Transverse colon (tissue), 4 donors: ENCODE data around the gene MED12L. TPM values are rescaled to one million over a fixed set of nuclear protein-coding genes. Genes with fewer than 3 reads are reported as not detected.

Experiments used
- DNase-seq: peaks from one replicate; pipeline ENCODE4 v3.0.0-alpha.2; 2019
- H3K27ac ChIP-seq, 4 donors: fragments of 200-600 bp; sonication (generic); 2 replicates each; pipeline ENCODE4 v1.5.1; 2016 to 2018; ENCODE audit warnings: inconsistent platforms in 4 of 4
- H3K27me3 ChIP-seq: fragments of 200-600 bp; sonication (generic); 2 replicates; pipeline ENCODE4 v1.5.1; 2017; ENCODE audit warnings: inconsistent platforms
- H3K36me3 ChIP-seq, 4 donors: fragments of 200-600 bp; sonication (generic); 2 replicates each; pipeline ENCODE4 v1.5.1; 2017 to 2019; ENCODE audit warnings: inconsistent platforms in 4 of 4
- H3K4me1 ChIP-seq, 4 donors: fragments of 200-600 bp; sonication (generic); 2 replicates each; pipeline ENCODE4 v1.5.1; 2017 to 2020; ENCODE audit warnings: inconsistent platforms in 4 of 4
- H3K4me3 ChIP-seq, 4 donors: fragments of 200-600 bp; sonication (generic); 1 replicate in 1 of 4; 2 replicates in 3 of 4; pipeline versions ENCODE4 v1.5.1 to v1.6.1; 2017 to 2019; ENCODE audit warnings: inconsistent platforms in 4 of 4
- H3K9me3 ChIP-seq, 2 donors: fragments of 200-600 bp; sonication (generic); 2 replicates each; pipeline ENCODE4 v1.5.1; 2017 to 2019; ENCODE audit warnings: inconsistent platforms in 2 of 2
- EP300 ChIP-seq: sonication (generic); formaldehyde crosslinking; IDR thresholded peaks from one replicate; pipeline ENCODE4 v1.6.1; 2017; ENCODE audit warnings: antibody characterized with exemption, low read depth
- POLR2A ChIP-seq: fragments of 450-650 bp; IDR thresholded peaks from one replicate; pipeline ENCODE4 v1.6.1; 2016; ENCODE audit warnings: antibody characterized with exemption, mild to moderate bottlenecking, moderate library complexity
- POLR2AphosphoS5 ChIP-seq, 3 donors: sonication (generic); formaldehyde crosslinking; IDR thresholded peaks; one replicate each; pipeline ENCODE4 v1.6.1; 2016; ENCODE audit warnings: antibody characterized with exemption in 3 of 3
- WGBS, 2 donors: methylation state at CpG; one replicate each; pipeline ENCODE4 v1.1.5; 2018; ENCODE audit warnings: low coverage in 1 of 2; 5-methylcytosine and 5-hydroxymethylcytosine counted together
- in situ Hi-C, 4 donors: fragments of 200-750 bp; cut with MboI; loops; one replicate each; pipeline versions ENCODE4 v1.15.0 to v1.15.1; 2017; ENCODE audit warnings: low sequenced_read_pairs in 3 of 4, low pct_ligation_motif_present in 1 of 4, low pct_unique_long_range_greater_than_20kb in 1 of 4
- intact Hi-C: fragments of 100-400 bp; cut with DNase I; formaldehyde crosslinking; loops from one replicate; pipeline ENCODE4 v1.15.1; 2023; ENCODE audit warnings: low total_unique reads
- total RNA-seq, 4 donors: library from RNA; depleted of rRNA; stranded (reverse); fragments of >200 nt; gene quantifications; one replicate each; pipeline ENCODE4 v1.1.0, GENCODE V29; 2016
- TF ChIP-seq, protein P1 (sequence below), 5 experiments: fragments of 200-600 bp in 3 of 5; fragments of 450-650 bp in 2 of 5; sonication (generic) in 3 of 5; IDR thresholded peaks; 1 replicate in 2 of 5; 2 replicates in 3 of 5; pipeline ENCODE4 v1.5.1; 2016 to 2017; ENCODE audit warnings: antibody characterized with exemption in 5 of 5, inconsistent platforms in 3 of 5, mild to moderate bottlenecking in 2 of 5, moderate library complexity in 1 of 5

Gene MED12L
- total RNA-seq, 4 donors from 2014 or later: under 0.01 to 8.6 (median 0.64) TPM

DNA sequence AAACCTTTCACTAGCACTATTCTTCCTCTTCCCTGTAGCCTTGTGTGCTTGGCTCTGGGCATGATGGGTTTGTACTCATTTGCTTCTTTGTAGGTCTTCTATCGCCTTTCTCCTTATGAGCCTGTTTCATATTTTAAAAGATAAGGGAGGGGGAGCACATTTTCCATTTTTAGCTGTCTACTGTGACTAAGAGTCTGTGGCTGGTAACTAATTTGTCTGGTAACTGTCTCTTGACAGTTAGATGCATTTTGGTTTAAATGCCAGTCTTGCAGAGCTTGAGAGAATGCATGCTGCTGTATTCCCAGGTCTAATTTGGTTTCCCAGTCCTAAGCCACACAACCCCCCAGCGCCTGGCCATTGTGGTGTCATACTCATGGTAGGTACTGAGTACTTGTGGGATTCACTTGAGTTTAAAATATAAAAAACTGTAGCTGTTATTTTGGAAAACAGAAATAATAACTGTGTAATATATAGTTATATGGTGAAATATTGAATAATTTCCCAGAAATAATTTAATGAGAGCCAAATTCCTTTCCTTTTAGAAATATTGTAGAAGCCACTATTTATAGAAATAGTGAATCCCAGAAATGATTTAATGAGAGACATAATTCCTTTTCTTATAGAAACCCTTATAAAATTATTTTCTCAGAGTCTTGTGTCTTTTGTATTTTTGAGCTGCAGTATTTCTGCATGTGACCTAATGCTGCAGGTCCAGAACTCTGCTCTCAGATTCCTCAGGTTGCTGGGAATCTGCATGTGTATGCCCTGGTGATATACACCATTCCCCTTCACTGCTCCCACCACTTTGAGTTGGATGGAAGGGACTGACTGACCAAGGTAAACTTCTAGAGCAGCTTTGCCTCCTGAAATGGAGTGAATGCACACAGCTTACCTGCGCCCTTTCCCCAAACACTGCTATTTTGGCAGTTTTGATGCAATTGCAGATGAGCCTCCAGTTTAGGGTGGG lies 131.5 kb downstream of the MED12L start:
- no peak overlapping the region for H3K4me3 ChIP-seq
- no peaks in the 10 kb centered on the region for H3K36me3 ChIP-seq
- intact Hi-C loops: no loop called here
- H3K27ac ChIP-seq: no peak overlapping the region
- 63 to 85% methylated on average over 2 to 3 of the region's 3 CpGs for WGBS, 2 donors
- H3K9me3 ChIP-seq: no peaks in the 10 kb centered on the region
- peaks cover 0 to 4% (median 0%) of the 10 kb centered on the region in 4 donors for H3K4me1 ChIP-seq
- in situ Hi-C loops: loop anchor here in 1 of 4 donors (10.0 kb wide), 1 partner anchor 52 kb away; no protein-coding TSS in a partner anchor
- H3K27me3 ChIP-seq: no peaks in the 10 kb centered on the region
- no peak for DNase-seq
- TF ChIP-seq POLR2AphosphoS5 (IDR thresholded peaks at IDR 0.05): no peak
- TF ChIP-seq, protein P1, sequence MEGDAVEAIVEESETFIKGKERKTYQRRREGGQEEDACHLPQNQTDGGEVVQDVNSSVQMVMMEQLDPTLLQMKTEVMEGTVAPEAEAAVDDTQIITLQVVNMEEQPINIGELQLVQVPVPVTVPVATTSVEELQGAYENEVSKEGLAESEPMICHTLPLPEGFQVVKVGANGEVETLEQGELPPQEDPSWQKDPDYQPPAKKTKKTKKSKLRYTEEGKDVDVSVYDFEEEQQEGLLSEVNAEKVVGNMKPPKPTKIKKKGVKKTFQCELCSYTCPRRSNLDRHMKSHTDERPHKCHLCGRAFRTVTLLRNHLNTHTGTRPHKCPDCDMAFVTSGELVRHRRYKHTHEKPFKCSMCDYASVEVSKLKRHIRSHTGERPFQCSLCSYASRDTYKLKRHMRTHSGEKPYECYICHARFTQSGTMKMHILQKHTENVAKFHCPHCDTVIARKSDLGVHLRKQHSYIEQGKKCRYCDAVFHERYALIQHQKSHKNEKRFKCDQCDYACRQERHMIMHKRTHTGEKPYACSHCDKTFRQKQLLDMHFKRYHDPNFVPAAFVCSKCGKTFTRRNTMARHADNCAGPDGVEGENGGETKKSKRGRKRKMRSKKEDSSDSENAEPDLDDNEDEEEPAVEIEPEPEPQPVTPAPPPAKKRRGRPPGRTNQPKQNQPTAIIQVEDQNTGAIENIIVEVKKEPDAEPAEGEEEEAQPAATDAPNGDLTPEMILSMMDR (IDR thresholded peaks at IDR 0.05): no peak
- TF ChIP-seq POLR2A: no peak
- no peak for TF ChIP-seq EP300

DNA sequence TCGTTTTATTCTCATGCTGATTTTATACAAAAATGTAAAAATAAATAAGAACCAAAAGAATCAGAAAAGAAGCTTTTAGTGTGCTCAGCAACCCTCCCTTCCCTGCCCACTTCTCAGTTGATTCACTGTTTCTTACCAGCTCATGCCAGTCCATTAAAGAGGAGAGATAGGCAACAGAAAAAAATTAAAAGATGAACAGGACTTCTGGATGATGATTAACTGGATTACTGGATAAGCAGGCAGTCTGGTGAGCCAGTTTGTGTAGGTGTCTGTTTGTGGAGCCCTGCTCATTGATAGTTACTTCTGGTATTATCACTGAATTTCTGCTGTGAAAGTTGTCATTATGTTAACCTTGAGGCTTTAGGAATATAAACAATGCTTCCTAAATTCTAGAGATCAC lies 132.7 kb downstream of the MED12L start:
- Histone ChIP-seq H3K27me3 (no peaks in the 10 kb centered on the region), H3K4me3 (no peak overlapping the region), H3K27ac (no peak overlapping the region), H3K4me1 (peaks cover 0 to 4% (median 0%) of the 10 kb centered on the region in 4 donors), H3K9me3 (no peaks in the 10 kb centered on the region), H3K36me3 (no peaks in the 10 kb centered on the region)
- no peak for TF ChIP-seq POLR2AphosphoS5 (IDR thresholded peaks at IDR 0.05)
- TF ChIP-seq, protein P1 (IDR thresholded peaks at IDR 0.05): no peak
- TF ChIP-seq POLR2A: no peak
- TF ChIP-seq EP300: no peak
- in situ Hi-C loops (loop anchor here in 1 of 4 donors (10.0 kb wide), 1 partner anchor 53 kb away; no protein-coding TSS in a partner anchor), intact Hi-C loops (no loop called here)
- no peak for DNase-seq
- 61 to 73% methylated on average over 1 of the region's 1 CpG for WGBS, 2 donors

DNA sequence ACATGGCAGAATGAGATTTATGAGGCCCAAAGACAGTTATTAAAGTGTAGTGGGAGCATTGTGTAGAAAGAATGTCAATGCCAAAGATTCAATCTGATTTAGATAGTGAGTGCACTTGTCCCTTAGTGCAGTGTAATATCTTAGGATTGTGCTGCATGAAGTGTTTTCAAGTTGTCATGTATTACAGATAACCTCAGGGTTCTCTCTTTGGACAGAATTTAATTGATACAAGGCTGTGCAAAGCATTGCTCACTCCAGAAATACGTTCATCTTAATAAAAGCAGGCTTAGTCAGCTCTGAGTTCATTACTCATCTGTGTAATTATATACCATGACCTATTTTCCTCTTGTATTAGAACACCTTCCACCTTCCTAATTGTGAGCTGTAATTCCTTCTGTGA lies 133.6 kb downstream of the MED12L start:
- Histone ChIP-seq H3K27ac (no peak overlapping the region), H3K4me3 (no peak overlapping the region), H3K36me3 (no peaks in the 10 kb centered on the region), H3K4me1 (peaks cover 0 to 4% (median 0%) of the 10 kb centered on the region in 4 donors), H3K27me3 (no peaks in the 10 kb centered on the region), H3K9me3 (no peaks in the 10 kb centered on the region)
- no peak for DNase-seq
- in situ Hi-C loops: loop anchor here in 1 of 4 donors (10.0 kb wide), 1 partner anchor 54 kb away; no protein-coding TSS in a partner anchor
- WGBS, 2 donors: 43 to 50% methylated on average over 1 of the region's 1 CpG
- no peak for TF ChIP-seq EP300
- no peak for TF ChIP-seq POLR2AphosphoS5 (IDR thresholded peaks at IDR 0.05)
- TF ChIP-seq POLR2A: no peak
- TF ChIP-seq, protein P1 (IDR thresholded peaks at IDR 0.05): no peak
- intact Hi-C loops: no loop called here

DNA sequence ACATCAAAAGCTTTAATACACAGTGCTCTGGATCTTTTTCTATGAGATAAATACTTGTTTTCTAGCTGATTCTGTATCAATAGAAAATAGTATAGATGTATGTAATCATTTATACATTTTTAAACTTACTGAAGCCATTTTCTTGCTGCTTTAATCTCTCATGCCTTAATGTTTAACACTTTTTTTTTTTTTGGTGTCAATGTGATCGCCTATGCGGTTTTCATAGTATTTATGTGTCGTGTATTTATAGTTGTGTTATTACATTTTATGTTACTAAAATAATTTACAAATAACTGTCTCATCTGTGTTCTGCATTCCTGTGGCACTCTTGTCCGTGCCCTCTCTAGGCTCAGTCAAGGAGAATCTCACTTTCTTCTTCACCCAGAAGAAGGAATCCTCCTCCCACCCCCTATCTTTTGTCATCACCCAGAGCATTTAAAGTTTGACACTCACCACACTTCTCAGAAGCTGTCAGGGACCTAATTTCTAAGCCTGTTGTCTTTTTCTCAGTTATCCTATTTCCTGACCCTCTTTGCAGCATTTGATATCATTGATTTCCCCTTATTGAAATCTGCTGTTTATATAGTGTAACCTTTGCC lies 138.9 kb downstream of the MED12L start:
- intact Hi-C loops: no loop called here

More for the DNA sequence above, 138.9 kb downstream of the MED12L start:
- no peaks in the 10 kb centered on the region for H3K9me3 ChIP-seq
- no peak overlapping the region for H3K4me3 ChIP-seq
- WGBS, 2 donors: 80 to 89% methylated on average over 4 of the region's 4 CpGs
- H3K4me1 ChIP-seq: peaks cover 0 to 27% (median 3%) of the 10 kb centered on the region in 4 donors
- DNase-seq: no peak
- in situ Hi-C loops: loop anchor here in 2 of 4 donors (10.0 kb wide), 2 partner anchors 60 kb away; no protein-coding TSS in a partner anchor
- no peak overlapping the region for H3K27ac ChIP-seq
- H3K36me3 ChIP-seq: no peaks in the 10 kb centered on the region
- TF ChIP-seq POLR2AphosphoS5 (IDR thresholded peaks at IDR 0.05) (no peak), POLR2A (no peak), EP300 (no peak)
- TF ChIP-seq, protein P1 (IDR thresholded peaks at IDR 0.05): no peak
- no peaks in the 10 kb centered on the region for H3K27me3 ChIP-seq
